Measurements from ENCODE around the gene BANP.
"Not testable (repeated sequence)": the region's sequence is repeated elsewhere in the genome, so short reads cannot be mapped to it uniquely, and the experiment has no call there.

- TF ChIP-seq POLR2A, CTCF (IDR thresholded peaks at IDR 0.05): not testable (repeated sequence)
Observed at GRCh38 chr16:88044121-88044581, 92.9 kb downstream of the BANP start.
